Measurements from ENCODE around the gene NISCH.

NISCH gene

DNA sequence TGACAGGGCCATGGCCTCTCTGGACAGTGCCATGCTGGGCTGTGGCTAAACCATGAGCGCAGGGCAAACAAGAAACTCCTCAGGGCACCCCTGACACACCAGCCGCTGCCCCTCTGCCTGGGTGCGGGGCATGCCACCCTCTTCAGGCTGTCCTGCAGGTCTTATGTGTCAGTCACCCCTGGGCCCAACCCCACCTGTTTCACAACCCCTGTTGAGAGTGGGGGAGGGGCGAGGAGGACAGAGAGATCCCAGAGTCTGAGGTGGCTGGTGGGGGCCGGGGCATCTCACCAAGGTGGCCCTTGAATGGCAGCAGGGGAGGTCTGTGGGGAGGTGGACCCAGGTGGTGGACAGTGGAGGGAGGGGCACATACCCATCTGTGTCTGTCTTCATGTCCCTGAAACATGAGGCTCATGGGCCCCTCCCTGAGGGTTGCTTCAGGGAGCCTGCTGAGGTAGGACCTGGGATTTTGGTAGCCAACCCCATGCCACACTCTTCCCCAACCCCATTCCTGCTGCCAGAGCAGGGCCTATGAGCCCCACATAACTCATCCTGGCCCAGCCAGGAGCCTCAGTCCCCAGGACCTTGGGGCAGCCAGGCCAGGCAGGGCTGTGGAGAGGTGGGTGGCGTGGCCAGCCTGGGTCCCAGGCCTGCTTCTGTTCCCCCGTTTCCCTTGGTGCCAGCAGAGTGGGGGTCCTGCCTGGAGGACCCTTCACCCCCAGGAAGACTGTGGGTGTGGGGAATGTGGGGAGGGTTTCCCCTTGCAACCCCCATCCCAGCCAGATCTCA, 38.0 kb downstream of the NISCH start:
- no peak for DNase-seq

DNA sequence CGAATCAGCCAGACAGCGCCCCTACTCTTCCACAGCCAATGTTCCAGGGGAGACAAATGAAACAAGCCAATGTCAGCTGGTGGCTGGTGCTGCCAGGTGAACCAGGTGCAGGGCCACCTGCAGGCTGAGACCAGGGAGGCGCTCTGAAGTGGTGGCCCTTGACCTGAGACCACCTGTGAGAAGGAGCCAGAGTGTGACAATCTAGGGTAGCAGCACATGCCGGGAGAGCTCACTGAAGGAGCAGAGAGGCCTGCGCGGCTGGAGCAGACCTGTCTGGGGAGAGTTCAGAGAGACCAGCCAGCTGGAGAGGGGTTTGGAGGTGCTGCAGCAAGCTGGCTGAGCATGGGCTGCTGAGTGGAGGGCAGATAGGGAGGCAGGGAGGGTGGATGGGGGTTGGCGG, 39.0 kb downstream of the NISCH start:
- no peak for DNase-seq

DNA sequence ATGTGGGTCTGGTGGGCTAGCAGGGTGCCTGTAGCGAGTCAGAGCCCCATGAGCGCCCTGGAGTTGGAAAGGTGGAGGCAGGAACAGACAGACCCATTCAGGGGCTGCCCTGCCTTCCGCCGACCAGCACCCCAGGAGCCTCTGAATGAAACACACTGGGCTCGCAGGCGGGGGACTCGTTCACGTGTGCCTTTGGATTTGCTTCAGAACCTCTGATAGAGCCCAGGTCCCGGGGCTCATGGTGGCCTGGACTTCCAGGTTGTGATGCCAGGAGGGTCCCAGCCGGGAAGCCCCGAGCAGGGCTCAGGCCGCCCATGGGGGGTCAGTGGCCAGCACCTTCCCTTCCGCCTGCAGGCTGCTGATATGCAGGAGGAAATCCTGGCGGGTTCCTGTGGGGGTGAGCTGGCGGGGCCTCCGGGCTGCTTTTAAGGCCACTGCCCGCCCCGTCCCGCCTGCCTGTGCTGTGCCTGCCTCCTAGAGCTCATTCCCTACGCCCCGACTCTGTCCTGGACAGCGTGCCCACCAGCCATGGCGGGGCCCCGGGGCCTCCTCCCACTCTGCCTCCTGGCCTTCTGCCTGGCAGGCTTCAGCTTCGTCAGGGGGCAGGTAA, 39.6 kb downstream of the NISCH start, which contains the start of gene STAB1:
TSS of gene STAB1 (plus strand) at position 453 of the 610 bp plus-strand sequence. CDS start at position 529, 76 bp downstream.
- DNase-seq: no peak

DNA sequence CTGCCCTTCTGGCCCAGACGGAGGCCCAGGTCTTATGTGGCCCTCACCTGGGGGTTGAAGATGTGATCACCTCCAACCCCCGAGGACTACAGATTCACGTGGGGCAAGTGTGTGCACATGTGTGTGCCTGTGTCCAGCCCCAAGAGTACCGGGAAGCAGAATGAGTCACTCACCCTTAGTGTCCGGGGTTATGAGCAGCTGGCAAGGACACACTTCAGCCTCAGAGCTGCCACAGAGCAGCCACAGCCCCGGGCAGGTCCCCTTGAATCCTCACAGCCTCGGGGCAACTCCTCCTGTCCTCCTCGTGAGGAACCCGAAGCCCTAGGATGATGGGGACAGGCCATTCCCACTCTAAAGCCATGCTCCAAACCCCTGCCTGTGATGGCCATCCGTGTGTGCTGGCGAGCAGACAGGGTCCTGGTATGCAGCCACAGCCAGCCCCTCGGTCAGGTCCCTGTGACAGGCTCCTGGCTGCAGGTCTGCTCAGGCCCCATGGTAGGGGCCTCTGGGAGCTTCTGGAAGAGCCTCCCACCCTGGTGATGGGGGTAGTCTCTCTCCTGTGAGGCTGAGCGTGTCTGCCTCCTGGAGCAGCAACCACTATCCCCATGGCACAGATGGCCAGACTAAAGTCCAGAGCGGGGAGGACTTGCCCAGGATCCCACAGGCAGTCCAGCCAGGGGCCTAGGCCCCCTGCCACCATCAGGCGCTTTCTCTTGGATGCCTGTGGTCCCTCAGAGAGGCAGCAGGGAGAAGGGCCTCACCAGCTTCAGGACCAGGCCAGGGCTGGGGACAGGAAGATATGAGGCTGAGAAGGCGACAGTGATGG, 40.6 kb downstream of the NISCH start:
- DNase-seq: no peak

DNA sequence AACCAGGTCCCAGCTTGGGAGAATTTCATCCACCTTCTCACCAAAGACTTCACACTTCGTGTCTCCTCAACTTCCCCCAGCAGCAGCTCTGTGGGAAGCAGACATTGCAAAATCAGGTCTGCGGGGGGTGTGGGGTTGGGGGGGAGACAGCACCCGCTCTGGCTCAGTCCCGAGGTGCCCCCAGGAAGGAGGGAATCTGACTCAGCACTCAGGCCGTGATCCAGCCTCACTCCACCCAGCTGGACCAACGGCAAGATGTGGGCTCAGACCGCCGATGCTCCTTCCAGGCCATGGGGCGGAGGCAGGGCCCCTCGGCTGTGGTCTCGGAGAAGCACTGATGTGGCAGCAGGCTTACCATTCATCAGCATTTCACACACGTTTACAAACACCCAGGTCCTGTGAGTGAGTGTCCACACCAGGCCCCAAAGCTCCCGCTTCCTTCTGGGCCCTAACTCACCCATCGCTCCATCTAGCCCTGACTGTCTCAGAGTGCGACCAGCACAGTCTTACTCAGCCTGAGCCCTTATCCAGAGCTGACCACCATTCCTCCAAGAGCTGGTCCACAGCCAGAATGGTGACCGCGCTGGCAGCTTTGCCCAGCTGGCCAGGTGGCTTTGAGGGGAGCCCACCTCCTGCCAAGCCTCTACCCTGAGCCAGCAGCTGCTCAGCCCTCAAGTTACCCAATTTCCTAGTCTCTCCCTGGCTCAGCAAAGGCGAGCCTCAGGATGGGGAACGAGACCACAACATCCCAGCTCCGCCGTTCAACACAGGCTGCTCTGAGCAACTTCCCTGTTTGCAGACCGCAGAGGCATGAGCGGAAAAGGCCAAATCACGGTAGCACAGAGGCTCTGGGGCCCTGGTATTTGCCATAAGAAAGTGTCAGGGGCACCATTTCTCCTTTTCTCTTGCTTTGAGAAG, 43.0 kb downstream of the NISCH start:
- DNase-seq: no peak

DNA sequence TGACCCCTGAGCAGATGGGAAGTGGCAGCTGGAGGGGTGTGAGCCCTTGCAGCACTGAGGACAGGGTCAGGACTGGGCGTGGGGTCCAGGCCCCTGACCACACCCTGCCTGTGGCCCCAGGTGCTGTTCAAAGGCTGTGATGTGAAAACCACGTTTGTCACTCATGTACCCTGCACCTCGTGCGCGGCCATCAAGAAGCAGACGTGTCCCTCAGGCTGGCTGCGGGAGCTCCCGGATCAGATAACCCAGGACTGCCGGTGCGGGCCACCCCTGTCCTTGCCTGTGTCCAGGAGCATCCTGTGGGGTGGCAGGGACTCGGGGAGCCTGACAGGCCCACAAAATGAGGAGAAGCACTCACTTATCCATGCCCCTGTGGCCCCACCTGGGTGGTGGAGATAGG, 45.6 kb downstream of the NISCH start:
- no peak for DNase-seq

DNA sequence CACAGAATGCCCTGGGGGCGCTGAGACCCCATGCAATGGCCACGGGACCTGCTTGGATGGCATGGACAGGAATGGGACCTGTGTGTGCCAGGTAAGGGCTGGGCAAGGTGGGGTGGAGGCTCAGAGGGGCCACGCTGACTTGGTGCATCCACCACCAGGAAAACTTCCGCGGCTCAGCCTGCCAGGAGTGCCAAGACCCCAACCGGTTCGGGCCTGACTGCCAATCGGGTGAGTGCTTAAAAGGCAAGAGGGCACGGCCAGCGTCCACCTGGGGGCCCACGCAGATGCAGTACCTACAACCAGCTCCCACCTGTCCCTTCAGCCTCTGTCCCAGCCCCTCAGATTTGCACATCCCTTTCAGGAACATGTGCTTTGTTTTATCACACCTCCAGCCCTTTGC, 46.6 kb downstream of the NISCH start:
- DNase-seq: no peak

DNA sequence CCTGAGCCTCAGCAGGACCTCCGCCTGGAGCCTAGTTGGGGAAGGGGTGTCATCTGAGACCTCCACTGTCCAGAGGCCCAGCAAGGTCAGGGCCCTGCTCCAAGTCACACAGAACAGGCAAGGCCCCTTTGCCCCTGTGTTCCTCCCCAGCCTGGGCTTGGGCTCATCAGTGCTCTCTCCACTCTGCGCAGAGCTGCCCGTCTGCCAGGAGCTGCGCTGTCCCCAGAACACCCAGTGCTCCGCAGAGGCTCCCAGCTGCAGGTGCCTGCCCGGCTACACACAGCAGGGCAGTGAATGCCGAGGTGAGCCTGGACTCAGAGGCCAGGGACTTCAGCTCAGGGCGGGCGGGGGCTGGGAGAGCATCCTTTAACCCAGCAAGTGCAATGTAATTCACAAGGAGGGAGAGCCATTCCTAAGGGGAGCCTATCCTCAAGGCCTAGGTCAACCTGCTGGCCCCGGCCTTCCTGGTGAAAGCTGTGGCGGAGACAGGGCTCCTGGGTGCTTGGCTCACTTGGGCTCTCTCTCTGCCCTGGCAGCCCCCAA, 47.5 kb downstream of the NISCH start:
- DNase-seq: no peak

DNA sequence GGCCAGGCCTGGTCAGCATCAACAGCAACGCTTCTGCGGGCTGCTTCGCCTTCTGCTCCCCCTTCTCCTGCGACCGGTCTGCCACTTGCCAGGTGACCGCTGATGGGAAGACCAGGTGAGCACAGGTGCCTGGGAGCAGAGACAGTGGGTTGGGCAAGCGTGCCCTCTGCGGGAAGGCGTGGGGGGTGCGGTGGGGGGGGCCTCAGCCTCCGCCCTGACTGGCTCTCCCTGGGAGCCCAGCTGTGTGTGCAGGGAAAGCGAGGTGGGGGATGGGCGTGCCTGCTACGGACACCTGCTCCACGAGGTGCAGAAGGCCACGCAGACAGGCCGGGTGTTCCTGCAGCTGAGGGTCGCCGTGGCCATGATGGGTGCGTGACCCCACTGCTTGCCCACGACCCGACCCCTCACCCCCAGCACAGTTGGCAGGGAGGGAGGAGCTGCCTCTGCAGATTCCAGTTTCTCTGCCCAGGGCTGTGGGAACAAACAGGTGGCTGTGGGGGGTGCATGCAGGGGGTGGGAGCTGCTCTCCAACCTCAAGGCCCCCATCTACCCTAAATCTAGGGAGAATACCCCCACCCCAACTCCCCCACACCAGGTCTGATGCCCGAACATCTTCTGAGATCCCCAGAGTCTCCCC, 48.5 kb downstream of the NISCH start:
- DNase-seq: no peak

DNA sequence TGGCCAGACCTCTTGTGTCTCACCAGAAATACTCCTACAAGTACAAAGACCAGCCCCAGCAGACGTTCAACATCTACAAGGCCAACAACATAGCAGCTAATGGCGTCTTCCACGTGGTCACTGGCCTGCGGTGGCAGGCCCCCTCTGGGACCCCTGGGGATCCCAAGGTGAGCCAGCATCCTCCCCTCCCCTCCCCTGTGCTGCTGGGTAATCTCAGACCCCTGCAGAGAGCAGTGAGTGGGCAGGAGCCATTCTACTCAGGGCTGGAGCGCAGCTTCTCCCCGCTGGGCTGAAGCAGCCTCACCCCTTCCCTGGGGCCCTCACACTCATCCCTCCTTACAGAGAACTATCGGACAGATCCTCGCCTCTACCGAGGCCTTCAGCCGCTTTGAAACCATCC, 49.6 kb downstream of the NISCH start:
- DNase-seq: no peak

DNA sequence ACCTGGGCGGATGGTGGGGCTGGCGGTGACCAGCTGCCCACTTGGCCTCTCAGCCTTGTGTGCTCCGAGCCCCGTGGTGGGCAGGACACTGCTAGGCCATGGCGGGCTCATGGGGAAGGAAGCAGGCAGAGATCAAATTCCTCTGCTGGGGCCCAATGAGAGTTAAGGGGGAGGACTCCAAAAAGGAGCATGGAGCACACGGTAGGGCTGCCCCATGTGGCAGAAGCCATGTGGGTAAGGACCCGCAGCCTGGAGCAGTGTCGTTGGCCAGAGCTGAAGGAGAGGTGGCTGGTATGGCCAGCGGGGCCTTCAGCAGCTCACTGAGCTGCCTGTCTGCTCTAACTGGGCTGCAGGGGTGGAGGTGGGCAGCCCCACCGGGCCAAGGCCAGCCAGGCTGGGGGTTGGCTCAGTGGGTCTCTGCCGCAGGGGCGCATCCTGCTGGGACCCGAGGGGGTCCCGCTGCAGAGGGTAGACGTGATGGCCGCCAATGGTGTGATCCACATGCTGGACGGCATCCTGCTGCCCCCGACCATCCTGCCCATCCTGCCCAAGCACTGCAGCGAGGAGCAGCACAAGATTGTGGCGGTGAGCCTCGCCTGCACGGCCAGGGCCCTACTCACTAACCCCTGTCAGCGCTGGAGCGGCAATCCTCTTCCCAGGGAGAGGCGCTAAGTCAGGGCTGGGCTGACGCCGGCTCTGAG, 51.0 kb downstream of the NISCH start:
- no peak for DNase-seq

DNA sequence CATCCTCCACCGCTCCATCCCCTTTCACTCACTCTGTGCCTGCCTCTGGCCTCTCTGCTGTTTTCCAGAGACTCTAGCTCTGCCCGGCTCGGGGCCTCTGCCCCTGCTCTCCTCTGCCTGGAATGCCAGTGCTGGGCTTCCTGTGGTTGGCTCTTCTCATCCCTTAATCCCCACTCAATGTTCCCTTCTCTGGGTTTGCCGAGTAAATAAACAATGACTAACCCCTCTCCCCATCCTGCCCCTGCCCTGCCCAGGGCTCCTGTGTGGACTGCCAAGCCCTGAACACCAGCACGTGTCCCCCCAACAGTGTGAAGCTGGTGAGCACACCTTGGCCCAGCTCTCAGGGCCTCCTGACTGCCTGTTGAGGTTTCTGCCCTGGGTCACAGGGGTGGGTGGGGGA, 52.0 kb downstream of the NISCH start:
- DNase-seq: no peak

DNA sequence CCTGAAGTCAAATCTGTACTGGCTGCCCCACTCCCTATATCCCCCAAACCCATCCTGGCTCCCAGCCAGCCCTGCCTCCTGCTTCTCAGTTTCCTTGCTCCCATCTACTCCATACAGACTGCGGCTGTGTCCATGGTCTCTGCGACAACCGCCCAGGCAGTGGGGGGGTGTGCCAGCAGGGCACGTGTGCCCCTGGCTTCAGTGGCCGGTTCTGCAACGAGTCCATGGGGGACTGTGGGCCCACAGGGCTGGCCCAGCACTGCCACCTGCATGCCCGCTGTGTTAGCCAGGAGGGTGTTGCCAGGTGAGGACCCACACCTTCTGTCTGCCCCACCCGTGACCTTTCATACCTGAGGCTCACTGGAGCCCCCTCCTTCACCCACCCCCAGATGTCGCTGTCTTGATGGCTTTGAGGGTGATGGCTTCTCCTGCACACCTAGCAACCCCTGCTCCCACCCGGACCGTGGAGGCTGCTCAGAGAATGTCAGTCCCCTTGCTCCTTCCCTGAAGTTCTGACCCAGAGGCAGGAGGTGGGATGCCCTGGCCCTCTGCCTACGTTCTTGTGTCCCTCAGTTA, 54.4 kb downstream of the NISCH start:
- DNase-seq: no peak

DNA sequence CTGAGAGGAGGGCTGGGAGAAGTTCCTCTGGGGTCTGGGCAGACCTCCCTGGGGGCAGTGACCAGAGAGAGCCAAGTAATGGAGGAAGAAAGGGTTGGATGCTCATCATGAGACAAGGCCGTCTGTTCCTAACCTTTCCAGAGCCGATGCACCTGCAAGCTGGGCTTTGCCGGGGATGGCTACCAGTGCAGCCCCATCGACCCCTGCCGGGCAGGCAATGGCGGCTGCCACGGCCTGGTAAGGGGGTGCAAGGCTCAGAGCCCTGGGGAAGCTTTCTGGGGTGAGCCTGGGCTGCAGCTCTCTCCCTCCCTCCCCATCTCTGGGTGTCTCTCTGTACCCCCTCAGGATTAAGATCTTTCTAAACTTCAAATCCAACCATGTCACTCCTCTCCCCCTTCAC, 56.1 kb downstream of the NISCH start:
- DNase-seq: no peak

DNA sequence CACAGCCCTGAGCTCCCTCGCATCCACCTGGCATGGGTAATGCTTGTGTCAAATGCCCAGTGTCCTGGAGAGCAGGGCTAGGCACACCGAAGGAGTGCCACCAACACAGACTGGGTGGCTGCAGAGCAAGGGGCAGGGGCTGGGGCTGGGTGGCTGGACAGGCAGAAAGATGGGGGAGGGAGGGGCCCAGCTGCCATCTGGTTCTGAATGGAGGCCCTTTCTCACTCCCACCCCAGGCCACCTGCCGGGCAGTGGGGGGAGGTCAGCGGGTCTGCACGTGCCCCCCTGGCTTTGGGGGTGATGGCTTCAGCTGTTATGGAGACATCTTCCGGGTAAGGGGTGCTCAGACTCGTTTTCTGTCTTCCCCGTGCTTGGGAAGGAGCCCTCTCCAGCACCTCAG, 56.7 kb downstream of the NISCH start:
- DNase-seq: no peak

DNA sequence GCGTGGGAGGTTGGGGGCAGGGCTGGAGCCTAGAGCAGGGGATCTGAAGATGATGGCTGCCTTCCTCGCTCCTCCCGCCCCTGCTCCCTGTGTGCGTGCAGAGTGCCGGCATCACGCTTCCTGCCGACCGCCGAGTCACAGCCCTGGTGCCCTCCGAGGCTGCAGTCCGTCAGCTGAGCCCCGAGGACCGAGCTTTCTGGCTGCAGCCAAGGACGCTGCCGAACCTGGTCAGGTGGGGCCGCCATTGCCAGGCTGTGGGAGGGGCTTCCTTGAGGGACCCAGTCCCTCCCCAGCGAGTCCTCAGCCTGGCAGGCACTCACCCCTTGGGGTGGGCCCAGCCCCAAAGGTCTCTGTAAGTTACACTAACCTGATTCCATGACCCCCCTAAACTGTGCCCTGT, 57.3 kb downstream of the NISCH start:
- DNase-seq: no peak

DNA sequence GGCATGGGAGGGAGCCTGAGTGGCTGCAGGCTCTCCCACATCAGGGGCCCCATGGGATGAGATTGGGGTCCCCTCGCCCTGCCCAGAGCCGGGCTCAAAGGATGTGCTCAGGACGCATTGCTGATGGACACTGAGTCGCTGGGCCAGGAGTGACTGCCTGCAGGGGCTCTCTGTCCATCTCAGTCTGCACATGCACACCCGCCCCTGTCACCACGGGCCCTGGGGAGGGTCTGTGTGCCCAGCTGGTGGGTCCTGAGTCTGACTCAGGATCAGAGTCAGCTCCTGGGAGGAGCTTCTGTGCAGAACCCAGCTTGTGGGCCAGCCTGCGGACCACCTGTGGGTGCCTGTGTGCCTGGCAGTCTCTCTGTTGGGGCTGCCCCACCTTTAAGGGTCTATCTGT, 57.9 kb downstream of the NISCH start:
- DNase-seq: no peak

DNA sequence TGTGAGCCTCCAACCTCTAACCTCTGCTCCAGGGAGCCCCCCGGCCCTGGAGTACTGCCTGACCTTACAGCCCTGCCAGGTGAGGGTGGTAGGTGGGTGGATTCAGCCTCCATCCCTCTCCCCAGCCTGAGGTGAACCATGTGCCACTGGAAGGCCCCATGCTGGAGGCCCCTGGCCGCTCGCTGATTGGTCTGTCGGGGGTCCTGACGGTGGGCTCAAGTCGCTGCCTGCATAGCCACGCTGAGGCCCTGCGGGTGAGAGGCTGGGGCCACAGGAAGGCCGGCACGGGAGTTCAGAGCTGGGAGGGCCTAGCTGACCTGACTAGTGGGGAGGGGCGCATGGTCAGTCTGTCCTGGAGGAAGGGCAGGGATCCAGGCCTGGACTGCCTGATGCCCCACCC, 59.2 kb downstream of the NISCH start:
- DNase-seq: no peak

DNA sequence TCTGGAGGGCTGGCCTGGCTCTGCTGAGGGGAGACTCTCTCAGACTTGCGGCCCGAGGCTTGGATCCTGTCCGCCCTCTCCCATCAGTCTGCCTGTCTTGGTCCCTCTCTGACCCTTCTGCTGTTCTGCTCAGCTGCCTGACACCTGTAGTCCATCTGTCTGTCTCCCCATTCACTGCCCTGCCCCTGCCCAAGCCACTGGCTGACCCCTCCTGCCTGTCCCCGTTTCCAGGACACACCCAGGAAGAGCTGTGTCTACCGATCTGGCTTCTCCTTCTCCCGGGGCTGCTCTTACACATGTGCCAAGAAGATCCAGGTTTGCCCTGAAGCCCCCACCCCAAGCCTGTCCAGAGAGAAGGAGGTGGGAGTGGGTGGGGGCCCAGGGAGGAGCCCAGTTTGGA, 59.8 kb downstream of the NISCH start:
- no peak for DNase-seq

DNA sequence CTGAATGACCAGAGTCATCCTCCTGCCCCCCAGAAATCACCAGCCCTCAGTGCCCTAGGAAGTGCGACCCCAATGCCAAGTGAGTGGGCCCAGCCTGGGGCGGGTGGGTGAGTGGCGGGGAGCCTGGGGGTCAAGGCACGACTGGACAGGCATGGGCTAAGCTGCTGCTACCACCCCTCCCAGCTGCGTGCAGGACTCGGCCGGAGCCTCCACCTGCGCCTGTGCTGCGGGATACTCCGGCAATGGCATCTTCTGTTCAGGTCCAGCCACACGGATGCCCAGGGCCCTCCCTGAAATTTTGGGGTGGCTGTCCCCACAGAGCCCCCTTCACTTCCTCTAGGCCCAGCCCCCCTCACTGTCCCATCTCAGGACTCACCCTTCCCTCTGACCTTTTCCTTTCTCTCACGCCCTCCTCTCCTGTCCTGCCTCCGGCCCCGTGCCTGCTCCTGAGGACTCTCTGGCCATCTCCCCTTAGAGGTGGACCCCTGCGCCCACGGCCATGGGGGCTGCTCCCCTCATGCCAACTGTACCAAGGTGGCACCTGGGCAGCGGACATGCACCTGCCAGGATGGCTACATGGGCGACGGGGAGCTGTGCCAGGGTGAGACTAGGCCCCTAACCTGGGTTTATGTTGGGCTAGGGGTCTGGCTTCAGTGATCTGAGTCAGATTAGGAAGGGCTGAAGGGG, 61.2 kb downstream of the NISCH start:
- DNase-seq: no peak

Data from CD4-positive, alpha-beta T cell treated with Interleukin-17A for 4 hours (primary cell).